ENCODE data around the gene STX3. TPM values are rescaled to one million over a fixed set of nuclear protein-coding genes. Genes with fewer than 3 reads are reported as not detected.

STX3 gene
- total and polyA plus RNA-seq, 2 of the 4 experiments (the other 2 are of a cell fraction), result 5.0 to 5.4 TPM

GRCh38 chr11:59777104-59777503 lies 21.9 kb downstream of the STX3 start:
- Histone ChIP-seq H2AK5ac (ENCODE audit: low read depth, low read length) (no peak overlapping the region), H2AFZ (replicated peaks; ENCODE audit: low read length, poor library complexity) (no peak overlapping the region), H4K8ac (ENCODE audit: low read depth in 2 of 2, low read length in 2 of 2) (no peak overlapping the region), H3K9ac (ENCODE audit: low read depth, low read length) (no peak overlapping the region), H3K9me1 (ENCODE audit: insufficient read depth, low read length) (no peaks in the 10 kb centered on the region), H2AK9ac (replicated peaks; ENCODE audit: low read depth, low read length, poor library complexity) (no peak overlapping the region), H4K91ac (ENCODE audit: insufficient read depth, low read depth, low read length) (no peak overlapping the region), H3K79me1 (ENCODE audit: low read depth in 1 of 2, low read length in 2 of 2) (no peaks in the 10 kb centered on the region; a peak in 1 of 4 replicates), H2BK15ac (ENCODE audit: low read depth, low read length) (no peak overlapping the region), H3K23ac (ENCODE audit: low read depth, low read length) (no peak overlapping the region), H2BK20ac (ENCODE audit: low read depth, low read length) (no peak overlapping the region), H3K18ac (ENCODE audit: low read depth, low read length) (no peak overlapping the region), H4K20me1 (ENCODE audit: insufficient read depth, low read length) (0 out of 2 replicates have a peak, but pooled peaks cover under 1% of the 10 kb centered on the region), H4K5ac (ENCODE audit: low read depth, low read length) (no peak overlapping the region), H3K56ac (ENCODE audit: extremely low read depth, insufficient read depth, low read length) (no peak overlapping the region), H3K4me1 (ENCODE audit: control insufficient read depth, insufficient read depth, low read length) (peaks cover 2% of the 10 kb centered on the region; the same call in 1 of the 2 replicates), H3K4me3 (ENCODE audit: insufficient read depth, low read depth, low read length) (no peak overlapping the region), H2BK120ac (ENCODE audit: low read depth, low read length) (no peak overlapping the region), H3K27me3 (ENCODE audit: control insufficient read depth, insufficient read depth, low read length) (no peaks in the 10 kb centered on the region), H3K9me3 (ENCODE audit: control insufficient read depth, insufficient read depth, low read length) (no peaks in the 10 kb centered on the region), H3K14ac (replicated peaks; ENCODE audit: low read depth, low read length) (no peak overlapping the region), H3K36me3 (ENCODE audit: control insufficient read depth, insufficient read depth, low read length) (no peaks in the 10 kb centered on the region; the same call in 1 of the 2 replicates), H3K4me2 (ENCODE audit: low read depth, low read length) (no peak overlapping the region), H3K27ac (ENCODE audit: insufficient read depth, low read length) (no peak overlapping the region), H3K4ac (ENCODE audit: low read depth, low read length) (no peak overlapping the region), H2BK5ac (ENCODE audit: low read depth, low read length, poor library complexity, severe bottlenecking) (no peak overlapping the region)
- DNase-seq (no peak), ATAC-seq (ENCODE audit: low read depth) (no peak)
- in situ Hi-C loops (cut with MboI; ENCODE audit: low sequenced_read_pairs), result no loop called here
- no peak for TF ChIP-seq NFE2L2 (IDR thresholded peaks at IDR 0.05; ENCODE audit: low read depth, low read length)
- no peak for TF ChIP-seq RCOR1 (IDR thresholded peaks at IDR 0.05; ENCODE audit: insufficient replicate concordance, low read length)
- intact Hi-C loops (cut with micrococcal nuclease), result no loop called here
- dilution Hi-C loops (cut with HindIII; ENCODE audit: low sequenced_read_pairs, unreplicated experiment), result no loop called here
- WGBS, 2 experiments (ENCODE audit: extremely low coverage in 2 of 2, insufficient read length in 1 of 2), result 100% methylated on average over 2 of the region's 5 CpGs; no CpG with 5 or more reads in 1 of the 2 experiments
- ChIA-PET CTCF (no interaction called here), POLR2A (ENCODE audit: unreplicated experiment) (no interaction called here)
- BruUV-seq (replicated peaks), result no TSS peak
